ENCODE data around the gene MYBPC2. TPM values are rescaled to one million over a fixed set of nuclear protein-coding genes. Genes with fewer than 3 reads are reported as not detected.
"Not testable (repeated sequence)": the region's sequence is repeated elsewhere in the genome, so short reads cannot be mapped to it uniquely, and the experiment has no call there.

Gene MYBPC2
- total RNA-seq, 4 donors from 2014 or later: 0.13 TPM; not detected in 3

- peaks cover 4 to 6% of the 10 kb centered on the region in 2 donors for H3K36me3 ChIP-seq
- no peaks in the 10 kb centered on the region for H3K9me3 ChIP-seq
- TF ChIP-seq POLR2A (IDR thresholded peaks at IDR 0.05) (no peak), CTCF (IDR thresholded peaks at IDR 0.05) (no peak)
- no peak overlapping the region for H3K27ac ChIP-seq
- H3K4me3 ChIP-seq (replicated peaks in 1 of 3): no peak overlapping the region
- H3K4me1 ChIP-seq: peaks cover 11 to 28% of the 10 kb centered on the region in 2 donors
- WGBS, 2 donors: 88 to 90% methylated on average over 21 of the region's 21 CpGs
- no peak for DNase-seq
- no peaks in the 10 kb centered on the region for H3K27me3 ChIP-seq
- intact Hi-C loops (cut with DNase I): no loop called here
These were observed 45.4 kb upstream of the MYBPC2 start for GRCh38 chr19:50387176-50387867.

GRCh38 chr19:50387868-50388245 lies 44.8 kb upstream of the MYBPC2 start:
- Histone ChIP-seq H3K27me3 (no peaks in the 10 kb centered on the region), H3K36me3 (peaks cover 0 to under 1% of the 10 kb centered on the region in 2 donors), H3K4me3 (replicated peaks in 1 of 3) (no peak overlapping the region), H3K9me3 (no peaks in the 10 kb centered on the region), H3K4me1 (peaks cover 11 to 28% of the 10 kb centered on the region in 2 donors), H3K27ac (no peak overlapping the region)
- 89 to 96% methylated on average over 8 of the region's 8 CpGs for whole genome bisulfite sequencing, 2 donors
- TF ChIP-seq POLR2A (IDR thresholded peaks at IDR 0.05) (no peak), CTCF (IDR thresholded peaks at IDR 0.05) (no peak)
- no peak for DNase-seq
- intact Hi-C loops (cut with DNase I): no loop called here

GRCh38 chr19:50390295-50390694 lies 42.4 kb upstream of the MYBPC2 start:
- 83 to 86% methylated on average over 3 of the region's 3 CpGs for WGBS, 2 donors
- H3K36me3 ChIP-seq: not testable (repeated sequence)
- peak overlapping the region; percentile 60 to 70 (median 66) for H3K27ac ChIP-seq

GRCh38 chr19:50390952-50391351 lies 41.7 kb upstream of the MYBPC2 start:
- H3K4me3 ChIP-seq (replicated peaks in 1 of 3); H3K36me3 ChIP-seq; H3K27me3 ChIP-seq; H3K9me3 ChIP-seq; intact Hi-C loops (cut with DNase I): not testable (repeated sequence)
- DNase-seq: peak in 1 of 2 donors; percentile 12
- Histone ChIP-seq H3K4me1 (peaks cover 4 to 16% of the 10 kb centered on the region in 2 donors), H3K27ac (peak overlapping the region; percentile 33 to 61 (median 49))
- 92 to 96% methylated on average over 15 to 22 of the region's 23 CpGs for WGBS, 2 donors

More at GRCh38 chr19:50390295-50390694, 42.4 kb upstream of the MYBPC2 start:
- H3K9me3 ChIP-seq; H3K27me3 ChIP-seq; H3K4me3 ChIP-seq (replicated peaks in 1 of 3); intact Hi-C loops (cut with DNase I); DNase-seq: not testable (repeated sequence)
- peaks cover 4 to 16% of the 10 kb centered on the region in 2 donors for H3K4me1 ChIP-seq

- H3K9me3 ChIP-seq: no peaks in the 10 kb centered on the region
- TF ChIP-seq POLR2A (IDR thresholded peaks at IDR 0.05) (no peak), CTCF (IDR thresholded peaks at IDR 0.05) (no peak)
- 92 to 94% methylated on average over 5 of the region's 5 CpGs for WGBS, 2 donors
- no peaks in the 10 kb centered on the region for H3K27me3 ChIP-seq
- H3K4me1 ChIP-seq: peaks cover 4 to 16% of the 10 kb centered on the region in 2 donors
- H3K27ac ChIP-seq: no peak overlapping the region
- no peaks in the 10 kb centered on the region for H3K36me3 ChIP-seq
- no peak overlapping the region for H3K4me3 ChIP-seq (replicated peaks in 1 of 3)
- no peak for DNase-seq
- intact Hi-C loops (cut with DNase I): no loop called here
These were observed 39.9 kb upstream of the MYBPC2 start for GRCh38 chr19:50392759-50393158.

GRCh38 chr19:50393589-50393988 lies 39.1 kb upstream of the MYBPC2 start:
- Histone ChIP-seq H3K27me3 (no peaks in the 10 kb centered on the region), H3K27ac (no peak overlapping the region), H3K4me1 (peaks cover 4 to 16% of the 10 kb centered on the region in 2 donors), H3K4me3 (replicated peaks in 1 of 3) (no peak overlapping the region), H3K9me3 (no peaks in the 10 kb centered on the region), H3K36me3 (no peaks in the 10 kb centered on the region)
- 93 to 99% methylated on average over 4 of the region's 4 CpGs for WGBS, 2 donors
- TF ChIP-seq POLR2A (IDR thresholded peaks at IDR 0.05): no peak
- no peak for TF ChIP-seq CTCF (IDR thresholded peaks at IDR 0.05)
- intact Hi-C loops (cut with DNase I): no loop called here
- no peak for DNase-seq

Measured in thyroid gland (tissue), 4 donors.